ENCODE data around the gene OR1I1. TPM values are rescaled to one million over a fixed set of nuclear protein-coding genes. Genes with fewer than 3 reads are reported as not detected.

OR1I1 gene
- total RNA-seq, 1 donor = not detected

- H3K4me3 ChIP-seq (ENCODE audit: low read depth, low read length) = peak within 1 kb of the TSS; percentile 83
- DNase-seq (ENCODE audit: low read depth) = peak; percentile 72
- no peak for TF ChIP-seq CTCF (IDR thresholded peaks at IDR 0.05; ENCODE audit: insufficient read depth, low read length)
Observed at GRCh38 chr19:15107061-15108010, 25.3 kb downstream of the OR1I1 start, which contains the start of gene SYDE1. TSS of gene SYDE1 (plus strand) at chr19:15107401. CDS start at chr19:15107434, 33 bp downstream.

GRCh38 chr19:15108145-15108844 is 26.3 kb downstream of the OR1I1 start:
- H3K4me3 ChIP-seq (ENCODE audit: low read depth, low read length) = peak overlapping the region; percentile 83
- no peak for DNase-seq (ENCODE audit: low read depth)
- TF ChIP-seq CTCF (IDR thresholded peaks at IDR 0.05; ENCODE audit: insufficient read depth, low read length) = no peak

GRCh38 chr19:15108845-15109767 is 27.1 kb downstream of the OR1I1 start:
- no peak for TF ChIP-seq CTCF (IDR thresholded peaks at IDR 0.05; ENCODE audit: insufficient read depth, low read length)
- no peak for DNase-seq (ENCODE audit: low read depth)
- peak overlapping the region; percentile 83 for H3K4me3 ChIP-seq (ENCODE audit: low read depth, low read length)

- TF ChIP-seq CTCF (IDR thresholded peaks at IDR 0.05; ENCODE audit: insufficient read depth, low read length) = no peak
- no peak overlapping the region for H3K4me3 ChIP-seq (ENCODE audit: low read depth, low read length)
- no peak for DNase-seq (ENCODE audit: low read depth)
Observed at GRCh38 chr19:15109768-15110417, 27.9 kb downstream of the OR1I1 start.

- TF ChIP-seq CTCF (IDR thresholded peaks at IDR 0.05; ENCODE audit: insufficient read depth, low read length) = no peak
- H3K4me3 ChIP-seq (ENCODE audit: low read depth, low read length) = no peak overlapping the region
- DNase-seq (ENCODE audit: low read depth) = no peak
Observed at GRCh38 chr19:15110418-15110815, 28.4 kb downstream of the OR1I1 start.

- no peak for DNase-seq (ENCODE audit: low read depth)
- no peak overlapping the region for H3K4me3 ChIP-seq (ENCODE audit: low read depth, low read length)
- no peak for TF ChIP-seq CTCF (IDR thresholded peaks at IDR 0.05; ENCODE audit: insufficient read depth, low read length)
Observed at GRCh38 chr19:15111758-15112157, 29.7 kb downstream of the OR1I1 start.
